ENCODE results near the gene DCST1. TPM values are rescaled to one million over a fixed set of nuclear protein-coding genes. Genes with fewer than 3 reads are reported as not detected.

The DCST1 gene
- total and polyA plus RNA-seq, 2 of the 8 experiments (the other 6 are each of a cell fraction or from before 2014, with no cell fraction given), result not detected

DNA sequence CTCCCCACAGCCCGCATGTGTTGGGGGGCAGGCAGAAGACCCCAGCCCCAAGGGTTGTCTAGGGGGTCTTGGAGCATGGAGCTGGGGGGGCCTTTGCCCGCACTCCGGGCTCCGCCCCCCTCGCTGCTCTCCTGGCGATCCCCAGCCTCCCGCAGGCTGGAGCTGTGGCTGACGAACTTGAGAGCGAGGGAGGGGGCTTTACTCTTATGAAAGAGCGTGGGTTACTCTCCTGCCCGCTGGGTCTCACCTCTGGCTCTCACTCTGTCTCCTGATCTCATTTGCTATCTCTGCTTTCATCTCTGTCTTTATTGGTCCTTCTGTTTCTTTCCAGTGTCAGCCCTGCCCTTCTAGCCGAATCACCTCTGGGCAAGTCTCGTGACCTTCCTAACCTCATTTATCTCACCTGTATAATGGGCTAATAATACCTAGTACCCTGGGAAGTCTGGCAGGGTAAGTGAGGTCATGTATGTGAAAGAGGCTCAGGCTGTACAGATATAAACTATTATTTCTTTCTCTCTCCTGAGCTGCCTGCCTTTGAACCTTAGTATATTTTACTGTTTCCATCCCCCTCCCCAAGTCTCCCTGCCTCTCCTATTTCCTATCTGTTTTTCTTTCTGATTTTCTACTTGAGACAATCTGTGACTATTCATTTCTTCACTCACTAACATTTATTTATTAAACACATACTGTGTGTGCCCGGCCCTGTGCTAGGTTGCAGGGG is 30.6 kb downstream of the DCST1 start:
- no peak overlapping the region for H2AFZ ChIP-seq (ENCODE audit: low read length)
- peaks cover 2 to 16% of the 10 kb centered on the region in 2 experiments for H4K20me1 ChIP-seq (replicated peaks in 1 of 2; ENCODE audit: control insufficient read depth in 1 of 2, insufficient read depth in 2 of 2, low read length in 2 of 2)
- TF ChIP-seq KDM1A (IDR thresholded peaks at IDR 0.05; ENCODE audit: borderline replicate concordance, low read length), result peak; percentile 99
- TF ChIP-seq RXRA (IDR thresholded peaks at IDR 0.05; ENCODE audit: insufficient read depth, low read depth, low read length), result no peak
- no peak for TF ChIP-seq JUN (IDR thresholded peaks at IDR 0.05; ENCODE audit: low read depth, low read length)
- no peak; the same call in 1 of the 2 replicates for TF ChIP-seq RBBP5 (IDR thresholded peaks at IDR 0.05; ENCODE audit: borderline replicate concordance, low read depth, low read length)
- no peak for TF ChIP-seq HDAC6 (IDR thresholded peaks at IDR 0.05; ENCODE audit: low read depth, low read length)
- 0 out of 2 replicates have a peak, but pooled peaks have one; percentile 45 for TF ChIP-seq PHF8 (conservative IDR thresholded peaks at IDR 0.05; ENCODE audit: low read depth, low read length)
- peak in 1 of 2 experiments; percentile 97; a peak in 2 of 4 replicates for TF ChIP-seq HDAC2 (IDR thresholded peaks at IDR 0.05; ENCODE audit: borderline replicate concordance in 1 of 2, low read depth in 2 of 2, low read length in 2 of 2)
- no peak for TF ChIP-seq EGR1 (IDR thresholded peaks at IDR 0.05; ENCODE audit: borderline replicate concordance, low read depth, low read length)
- TF ChIP-seq JUND (IDR thresholded peaks at IDR 0.05; ENCODE audit: low read length), result no peak

More for the DNA sequence above, 30.6 kb downstream of the DCST1 start:
- H3K27ac ChIP-seq (ENCODE audit: low read depth, low read length), result peak overlapping the region; percentile 65; the same call in 1 of the 2 replicates
- H2BK15ac ChIP-seq (ENCODE audit: low read length), result peak overlapping the region; percentile 88; the same call in 1 of the 2 replicates
- H4K91ac ChIP-seq (replicated peaks; ENCODE audit: insufficient read length, low read length), result peak overlapping the region; percentile 70
- H3K79me2 ChIP-seq (ENCODE audit: control insufficient read depth in 1 of 2, insufficient read depth in 2 of 2, low read length in 2 of 2), result peaks cover 0 to 15% of the 10 kb centered on the region in 2 experiments; a peak in 2 of 4 replicates
- peak overlapping the region; percentile 60 to 85 (median 73) for H3K4me3 ChIP-seq (ENCODE audit: extremely low read depth in 1 of 4, insufficient read depth in 2 of 4, low read depth in 3 of 4, low read length in 4 of 4)
- H3K4me2 ChIP-seq (ENCODE audit: insufficient read depth in 1 of 2, low read depth in 2 of 2, low read length in 2 of 2), result peak overlapping the region; percentile 62 to 68
- no peak overlapping the region for H2AK5ac ChIP-seq (ENCODE audit: low read depth, low read length)
- peaks cover 15% of the 10 kb centered on the region for H3K23me2 ChIP-seq (ENCODE audit: low read depth, low read length)
- H2BK120ac ChIP-seq (replicated peaks; ENCODE audit: low read depth, low read length), result no peak overlapping the region
- peaks cover 0 to 10% (median 4%) of the 10 kb centered on the region in 4 experiments; a peak in 5 of 8 replicates for H3K36me3 ChIP-seq (ENCODE audit: control insufficient read depth in 2 of 4, insufficient read depth in 4 of 4, low read length in 3 of 4)
- peak overlapping the region; percentile 76 for H3K18ac ChIP-seq (ENCODE audit: extremely low read depth, low read length)
- peak overlapping the region; percentile 55; the same call in 1 of the 2 replicates for H2BK12ac ChIP-seq (ENCODE audit: low read depth, low read length)
- peak overlapping the region; percentile 9 to 73 (median 52); a peak in 6 of 7 replicates for H3K9ac ChIP-seq (replicated peaks in 1 of 4; ENCODE audit: extremely low read depth in 1 of 4, low read depth in 3 of 4, low read length in 3 of 4)
- H3K14ac ChIP-seq (ENCODE audit: insufficient read length), result no peak overlapping the region
- FAIRE-seq, result no peak
- peaks cover 0 to 4% (median 1%) of the 10 kb centered on the region in 4 experiments; a peak in 2 of 7 replicates for H3K27me3 ChIP-seq (replicated peaks in 1 of 4; ENCODE audit: control insufficient read depth in 3 of 4, extremely low read depth in 1 of 4, insufficient read depth in 3 of 4, low read length in 3 of 4)
- H2BK5ac ChIP-seq (ENCODE audit: low read depth, low read length), result 0 out of 2 replicates have a peak overlapping the region, but pooled peaks have one; percentile 49
- H2BK20ac ChIP-seq (ENCODE audit: low read length), result 0 out of 2 replicates have a peak overlapping the region, but pooled peaks have one; percentile 61
- H3K23ac ChIP-seq (ENCODE audit: insufficient read length), result no peak overlapping the region
- peaks cover 0 to 19% (median 6%) of the 10 kb centered on the region in 4 experiments; a peak in 5 of 7 replicates for H3K4me1 ChIP-seq (replicated peaks in 1 of 4; ENCODE audit: control insufficient read depth in 3 of 4, insufficient read depth in 4 of 4, low read length in 3 of 4)
- no peak overlapping the region for H3K56ac ChIP-seq (replicated peaks; ENCODE audit: insufficient read length, low read depth, low read length)
- H4K8ac ChIP-seq (ENCODE audit: extremely low read depth, insufficient read depth, low read length), result peak overlapping the region; percentile 47; the same call in 1 of the 2 replicates
- no peaks in the 10 kb centered on the region for H3K9me3 ChIP-seq (ENCODE audit: insufficient read depth in 2 of 2, low read depth in 1 of 2, low read length in 1 of 2)
- H3K4ac ChIP-seq (replicated peaks; ENCODE audit: insufficient read length, low read depth, low read length), result no peak overlapping the region
- WGBS, 2 experiments (ENCODE audit: extremely low coverage in 1 of 2, insufficient coverage in 1 of 2, insufficient read length in 1 of 2, insufficient replicate concordance in 2 of 2, low coverage in 1 of 2, low lambda C conversion rate in 2 of 2, missing lambda C conversion rate in 1 of 2), result 19% methylated on average over 11 of the region's 14 CpGs; no CpG with 5 or more reads in 1 of the 2 experiments
- H4K5ac ChIP-seq (ENCODE audit: insufficient read length, low read depth, low read length), result peak overlapping the region; percentile 66
- CTCF ChIA-PET (ENCODE audit: partially characterized antibody), result interaction anchor here (0.9 to 33.9 kb wide), 10 partner anchors 1 to 111 kb away, joined by 3 to 907 read pairs (median 34); partner anchors contain the start of genes ADAM15, EFNA3, EFNA4 and KRTCAP2
- no peak for DNase-seq (ENCODE audit: low read depth in 1 of 2, low spot score in 2 of 2)
- no peaks in the 10 kb centered on the region for H3K79me1 ChIP-seq (ENCODE audit: low read depth, low read length)
- POLR2A ChIA-PET (ENCODE audit: partially characterized antibody), result interaction anchor here (0.8 to 3.1 kb wide), 16 partner anchors 8 to 132 kb away, joined by 3 to 21 read pairs (median 4); partner anchors contain the start of genes EFNA3, FLAD1 and SHC1
